Activated CD4-positive, alpha-beta memory T cell treated with anti-CD3 and anti-CD28 coated beads, Interleukin-2, amount 10 ng/mL, durations not matched to agents 7 days and 5 days (primary cell): ENCODE results near the gene GRM1. TPM values are rescaled to one million over a fixed set of nuclear protein-coding genes. Genes with fewer than 3 reads are reported as not detected.

Experiments used
- CTCF ChIA-PET: fragments of 350-600 bp; sonication (Branson Sonifier 250); formaldehyde crosslinking; loops from one replicate; lab custom pipeline; 2021; ENCODE audit warnings: antibody characterized with exemption, inconsistent platforms; lab: Charles Lee
- POLR2A ChIA-PET: fragments of 350-600 bp; sonication (Branson Sonifier 250); formaldehyde crosslinking; loops from one replicate; lab custom pipeline; 2021; ENCODE audit warnings: antibody characterized with exemption; lab: Charles Lee
- DNase-seq: peaks from one replicate; pipeline ENCODE4 v3.0.0-alpha.2; 2020
- H3K27ac Mint-ChIP-seq: one replicate; pipeline ENCODE4 v1.8.0; 2021; ENCODE audit warnings: mild to moderate bottlenecking, mixed read lengths
- H3K27me3 Mint-ChIP-seq: one replicate; pipeline ENCODE4 v1.8.0; 2021; ENCODE audit warnings: mixed read lengths
- H3K36me3 Mint-ChIP-seq: one replicate; pipeline ENCODE4 v1.8.0; 2021; ENCODE audit warnings: low read depth, mixed read lengths
- H3K4me1 Mint-ChIP-seq: one replicate; pipeline ENCODE4 v1.8.0; 2021; ENCODE audit warnings: mixed read lengths
- H3K4me3 Mint-ChIP-seq: one replicate; pipeline ENCODE4 v1.8.0; 2021; ENCODE audit warnings: mild to moderate bottlenecking, mixed read lengths
- H3K9me3 Mint-ChIP-seq: one replicate; pipeline ENCODE4 v1.8.0; 2021; ENCODE audit warnings: mixed read lengths
- total RNA-seq, 2 experiments: library from RNA; stranded (reverse); gene quantifications; one replicate each; pipeline ENCODE4 v1.2.3, GENCODE V29; 2021

GRM1 gene
- total RNA-seq, 2 experiments from 2014 or later: not detected

DNA sequence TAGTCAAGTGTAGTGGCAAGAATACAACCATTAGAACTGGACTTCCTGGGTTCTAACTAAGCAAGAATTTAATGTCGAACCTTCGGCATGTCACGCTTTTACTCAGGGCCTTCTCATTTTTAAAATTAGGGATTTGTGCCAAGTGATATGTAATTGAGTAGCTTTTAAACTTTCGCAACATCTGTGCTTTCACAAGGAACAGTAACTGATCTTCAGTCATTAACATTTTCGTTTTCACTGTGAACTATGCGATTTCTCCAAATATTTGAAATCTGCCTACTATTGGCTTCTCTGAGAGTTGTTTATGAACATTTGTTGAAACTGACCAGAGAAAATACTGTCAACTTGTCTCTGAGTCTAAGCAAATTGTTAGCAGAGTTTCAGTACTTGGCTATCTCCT is 27.6 kb downstream of the GRM1 start:
- CTCF ChIA-PET: no interaction called here
- no peak for DNase-seq
- no peak overlapping the region for H3K4me3 Mint-ChIP-seq
- no peaks in the 10 kb centered on the region for H3K4me1 Mint-ChIP-seq
- no peak overlapping the region for H3K27ac Mint-ChIP-seq
- H3K36me3 Mint-ChIP-seq: no peaks in the 10 kb centered on the region
- POLR2A ChIA-PET: no interaction called here
- no peaks in the 10 kb centered on the region for H3K9me3 Mint-ChIP-seq
- H3K27me3 Mint-ChIP-seq: no peaks in the 10 kb centered on the region

DNA sequence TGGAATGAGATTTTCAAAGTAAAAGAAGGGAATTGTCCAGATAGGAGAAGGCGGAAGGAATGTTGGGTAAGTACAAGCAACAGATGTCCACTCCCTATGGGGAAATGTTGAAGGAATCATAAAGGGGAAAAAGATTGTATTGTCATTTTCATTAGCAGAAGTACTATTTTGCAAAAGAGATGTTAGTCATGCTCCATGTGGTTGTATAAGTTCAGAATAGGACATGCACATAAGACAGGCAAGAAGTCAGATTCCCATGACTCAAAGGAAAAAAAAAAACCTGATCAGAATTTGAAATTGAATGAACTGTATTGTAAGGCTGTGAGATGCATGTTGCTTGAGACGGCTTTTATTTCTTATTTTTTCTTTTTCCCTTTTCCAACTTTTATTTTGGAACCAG is 36.8 kb downstream of the GRM1 start:
- DNase-seq: no peak
- Mint-ChIP-seq H3K9me3 (no peaks in the 10 kb centered on the region), H3K36me3 (no peaks in the 10 kb centered on the region), H3K27me3 (no peaks in the 10 kb centered on the region), H3K27ac (no peak overlapping the region), H3K4me3 (no peak overlapping the region), H3K4me1 (no peaks in the 10 kb centered on the region)
- CTCF ChIA-PET: no interaction called here
- POLR2A ChIA-PET: no interaction called here

DNA sequence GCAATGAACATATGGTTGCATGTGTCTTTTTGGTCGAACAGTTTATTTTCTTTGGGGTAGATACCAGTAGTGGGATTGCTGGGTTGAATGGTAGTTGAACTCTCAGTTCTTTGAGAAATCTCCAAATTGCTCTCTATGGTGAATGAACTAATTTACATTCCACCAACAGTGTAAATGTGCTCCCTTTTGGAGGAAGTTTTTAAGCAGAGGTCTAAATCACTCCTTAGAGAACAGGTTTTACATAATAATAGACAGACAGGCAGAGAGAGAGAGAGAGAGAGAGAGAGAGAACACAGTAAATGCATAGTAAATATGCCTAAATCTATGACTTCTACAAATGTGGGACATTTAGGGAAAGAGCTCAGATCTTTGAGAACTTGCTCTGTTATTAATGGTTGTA is 37.6 kb downstream of the GRM1 start:
- ChIA-PET POLR2A (no interaction called here), CTCF (no interaction called here)
- H3K27ac Mint-ChIP-seq: no peak overlapping the region
- no peak overlapping the region for H3K4me3 Mint-ChIP-seq
- DNase-seq: no peak
- no peaks in the 10 kb centered on the region for H3K9me3 Mint-ChIP-seq
- H3K36me3 Mint-ChIP-seq: no peaks in the 10 kb centered on the region
- no peaks in the 10 kb centered on the region for H3K4me1 Mint-ChIP-seq
- no peaks in the 10 kb centered on the region for H3K27me3 Mint-ChIP-seq

DNA sequence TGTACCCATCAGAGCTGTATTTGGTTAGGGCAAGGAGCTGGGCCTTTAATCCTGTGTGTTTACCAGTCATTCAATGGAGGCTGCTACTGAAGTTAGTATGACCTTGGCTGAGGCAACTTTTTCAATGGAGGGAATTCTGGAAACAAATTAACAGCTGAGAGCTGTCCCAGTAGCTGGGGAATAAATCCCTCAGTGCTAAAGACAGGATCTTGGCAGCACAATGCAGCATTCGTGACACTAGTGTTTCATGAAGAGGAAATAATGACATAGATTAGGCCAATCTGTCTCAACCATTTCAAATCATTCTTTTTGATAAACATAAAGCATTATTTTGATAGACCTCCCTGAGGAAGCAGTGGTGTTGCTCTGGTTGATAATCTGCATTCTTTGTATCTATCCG is 42.9 kb downstream of the GRM1 start:
- Mint-ChIP-seq H3K4me1 (no peaks in the 10 kb centered on the region), H3K9me3 (no peaks in the 10 kb centered on the region), H3K4me3 (no peak overlapping the region), H3K36me3 (no peaks in the 10 kb centered on the region), H3K27me3 (no peaks in the 10 kb centered on the region), H3K27ac (no peak overlapping the region)
- CTCF ChIA-PET: no interaction called here
- POLR2A ChIA-PET: no interaction called here
- DNase-seq: no peak

DNA sequence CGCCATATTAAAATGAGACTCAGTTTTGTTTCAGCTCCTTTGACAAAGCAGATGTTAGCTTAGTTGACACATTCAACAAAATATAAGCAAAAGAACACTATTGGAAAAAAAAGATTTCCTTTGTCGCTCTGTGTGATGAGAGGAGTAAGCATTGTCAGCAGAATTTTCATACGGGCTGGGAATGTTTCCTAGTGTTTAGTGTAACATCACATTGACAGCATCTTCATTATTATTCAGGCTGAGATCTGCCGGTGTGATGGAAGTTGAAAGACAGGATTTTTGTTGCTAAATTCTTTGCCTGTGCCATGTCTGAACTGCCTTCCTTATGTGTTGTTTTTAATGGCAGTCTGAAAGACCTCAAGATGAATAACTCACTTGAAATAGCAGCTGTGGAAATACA is 49.1 kb downstream of the GRM1 start:
- Mint-ChIP-seq H3K36me3 (no peaks in the 10 kb centered on the region), H3K9me3 (no peaks in the 10 kb centered on the region), H3K27me3 (no peaks in the 10 kb centered on the region), H3K4me3 (no peak overlapping the region), H3K27ac (no peak overlapping the region), H3K4me1 (no peaks in the 10 kb centered on the region)
- ChIA-PET CTCF (interaction anchor here (1.0 kb wide), 1 partner anchor 10 kb away, joined by 3 read pairs; no protein-coding TSS in a partner anchor), POLR2A (no interaction called here)
- no peak for DNase-seq

DNA sequence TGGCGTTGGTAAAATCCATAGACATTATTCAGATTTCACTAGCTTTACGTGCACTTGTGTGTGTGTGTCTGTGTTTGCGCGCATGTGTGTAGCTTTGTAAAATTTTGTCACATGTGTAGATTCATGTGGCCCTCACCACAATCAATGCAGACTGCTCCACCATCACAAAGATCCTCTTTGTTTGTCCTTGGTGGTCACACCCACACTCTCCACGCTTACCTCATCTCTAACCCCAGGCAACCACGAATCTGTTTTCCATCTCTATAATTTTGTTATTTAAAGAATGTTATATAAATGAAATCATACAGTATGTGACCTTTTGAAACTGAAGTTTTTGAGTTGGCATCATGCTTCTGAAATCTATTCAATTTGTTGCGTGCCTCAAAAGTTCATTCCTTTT is 58.5 kb downstream of the GRM1 start:
- CTCF ChIA-PET: no interaction called here
- no peak for DNase-seq
- Mint-ChIP-seq H3K9me3 (no peaks in the 10 kb centered on the region), H3K27ac (no peak overlapping the region), H3K36me3 (no peaks in the 10 kb centered on the region), H3K27me3 (no peaks in the 10 kb centered on the region), H3K4me3 (no peak overlapping the region), H3K4me1 (no peaks in the 10 kb centered on the region)
- POLR2A ChIA-PET: no interaction called here

DNA sequence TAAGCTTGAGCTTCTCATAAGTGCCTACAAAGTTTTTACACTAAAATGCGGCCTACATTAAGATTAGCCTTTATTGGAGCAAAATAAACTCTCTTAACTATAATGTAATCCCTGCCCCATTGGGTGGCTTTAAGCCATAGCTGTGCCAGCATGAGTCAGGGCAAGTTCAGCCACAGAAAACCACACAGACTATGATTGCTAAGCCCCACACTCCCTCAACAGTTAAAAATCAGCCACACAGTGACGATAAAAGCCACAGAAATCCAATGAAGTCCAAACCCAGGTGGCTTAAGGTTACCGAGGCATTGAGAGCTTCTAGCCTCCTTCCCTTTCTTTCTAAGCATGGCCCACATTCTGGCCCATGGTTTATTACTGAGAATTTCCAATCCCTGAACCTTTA is 61.6 kb downstream of the GRM1 start:
- ChIA-PET POLR2A (no interaction called here), CTCF (no interaction called here)
- no peak overlapping the region for H3K27ac Mint-ChIP-seq
- no peak for DNase-seq
- no peaks in the 10 kb centered on the region for H3K27me3 Mint-ChIP-seq
- no peaks in the 10 kb centered on the region for H3K4me1 Mint-ChIP-seq
- H3K4me3 Mint-ChIP-seq: no peak overlapping the region
- no peaks in the 10 kb centered on the region for H3K36me3 Mint-ChIP-seq
- H3K9me3 Mint-ChIP-seq: no peaks in the 10 kb centered on the region

DNA sequence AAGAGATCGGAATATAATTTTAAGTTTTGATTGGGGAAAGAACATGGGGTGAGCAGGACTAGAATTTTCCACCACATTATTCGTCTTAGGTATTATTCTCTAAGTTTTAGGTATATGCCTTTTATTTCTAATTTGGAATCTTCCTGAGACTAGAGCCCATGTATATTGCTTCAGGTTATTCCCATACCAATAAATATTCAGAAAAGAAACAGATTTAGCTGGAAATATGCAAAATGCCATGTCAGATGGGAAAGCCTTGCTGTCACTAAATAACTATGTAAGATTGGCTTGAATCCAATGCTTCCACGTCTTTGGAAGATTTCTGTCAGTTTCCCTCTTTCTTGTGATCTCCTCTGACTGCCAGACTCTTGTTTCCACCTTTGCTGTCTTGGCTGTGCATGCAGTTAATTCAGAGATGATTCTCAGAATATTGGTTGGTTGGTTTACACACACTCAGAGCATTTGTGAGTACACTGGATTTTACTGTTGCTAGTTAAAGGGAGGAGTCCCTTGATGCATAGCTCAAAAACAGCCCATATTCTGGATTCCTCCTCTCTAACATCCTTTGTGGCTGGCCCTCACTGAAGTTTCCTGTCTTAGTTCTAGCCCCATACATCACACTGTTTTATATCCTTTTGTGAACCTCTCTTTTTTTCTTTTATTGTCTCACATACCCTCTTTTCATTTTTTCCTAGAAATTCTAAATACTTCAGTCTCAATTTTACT is 64.3 kb downstream of the GRM1 start:
- no peak overlapping the region for H3K27ac Mint-ChIP-seq
- no peaks in the 10 kb centered on the region for H3K4me1 Mint-ChIP-seq
- CTCF ChIA-PET: no interaction called here
- no peaks in the 10 kb centered on the region for H3K9me3 Mint-ChIP-seq
- H3K36me3 Mint-ChIP-seq: no peaks in the 10 kb centered on the region
- DNase-seq: no peak
- H3K27me3 Mint-ChIP-seq: no peaks in the 10 kb centered on the region
- POLR2A ChIA-PET: no interaction called here
- H3K4me3 Mint-ChIP-seq: no peak overlapping the region

DNA sequence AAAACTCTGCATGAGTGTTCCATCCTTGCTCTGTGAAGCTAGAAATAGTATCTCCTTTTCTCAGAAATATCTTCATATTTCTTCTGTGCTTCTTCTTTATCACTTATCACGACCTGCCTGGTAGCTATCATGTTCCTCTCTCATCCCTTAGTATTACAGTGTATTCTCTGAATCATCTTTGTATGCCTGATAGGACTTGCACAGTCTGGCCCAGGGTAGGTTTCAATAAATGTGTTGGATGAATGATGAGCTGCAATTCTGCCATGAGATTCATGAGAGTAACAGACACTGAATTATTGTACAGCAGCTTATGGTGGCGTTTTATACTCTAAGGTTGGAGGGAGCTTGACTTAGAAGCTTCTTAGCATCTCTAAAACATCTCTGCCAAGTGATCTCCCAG is 66.6 kb downstream of the GRM1 start:
- Mint-ChIP-seq H3K4me3 (no peak overlapping the region), H3K27me3 (no peaks in the 10 kb centered on the region), H3K4me1 (no peaks in the 10 kb centered on the region), H3K9me3 (no peaks in the 10 kb centered on the region), H3K27ac (no peak overlapping the region), H3K36me3 (no peaks in the 10 kb centered on the region)
- ChIA-PET POLR2A (no interaction called here), CTCF (no interaction called here)
- no peak for DNase-seq

DNA sequence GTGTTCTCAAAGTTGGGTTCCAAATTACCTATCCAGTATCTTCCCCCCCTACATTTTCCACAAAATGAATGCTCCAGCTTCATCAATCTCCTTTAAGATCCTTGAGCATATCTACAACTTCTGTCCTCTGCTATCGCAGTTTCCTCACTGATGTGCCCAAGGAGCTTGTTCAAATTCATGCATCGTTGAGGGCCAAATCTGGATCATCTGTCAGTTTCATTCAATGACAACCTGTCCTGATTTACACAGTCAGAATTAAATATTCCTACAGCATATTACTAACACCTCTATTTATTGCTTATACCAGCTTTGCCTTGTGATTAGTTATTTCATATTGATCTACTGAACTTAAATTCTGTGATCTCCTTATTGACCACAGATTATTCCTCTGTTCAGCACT is 68.7 kb downstream of the GRM1 start:
- POLR2A ChIA-PET: no interaction called here

DNA sequence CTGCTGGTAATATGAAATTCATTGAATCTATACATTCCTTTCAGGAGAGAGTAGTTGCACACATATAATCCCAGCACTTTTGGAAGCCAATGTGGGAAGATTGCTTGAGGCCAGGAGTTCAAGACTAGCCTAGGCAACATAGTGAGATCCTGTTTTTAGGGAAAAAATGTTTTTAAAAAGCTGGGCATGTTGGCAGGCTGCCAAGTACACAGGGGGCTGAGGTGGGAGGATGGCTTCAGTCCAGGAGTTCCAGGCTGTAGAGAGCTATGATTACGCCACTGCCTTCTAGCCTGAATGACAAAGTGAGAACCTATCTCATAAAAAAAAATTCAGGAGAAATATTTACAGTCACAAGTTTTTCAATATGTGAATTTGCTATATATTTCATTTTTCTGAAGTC is 71.9 kb downstream of the GRM1 start:
- H3K27ac Mint-ChIP-seq: no peak overlapping the region
- DNase-seq: no peak
- no peaks in the 10 kb centered on the region for H3K9me3 Mint-ChIP-seq
- no peak overlapping the region for H3K4me3 Mint-ChIP-seq
- ChIA-PET POLR2A (no interaction called here), CTCF (no interaction called here)
- H3K4me1 Mint-ChIP-seq: no peaks in the 10 kb centered on the region
- no peaks in the 10 kb centered on the region for H3K36me3 Mint-ChIP-seq
- H3K27me3 Mint-ChIP-seq: no peaks in the 10 kb centered on the region

More for the DNA sequence above, 68.7 kb downstream of the GRM1 start:
- CTCF ChIA-PET: no interaction called here
- no peaks in the 10 kb centered on the region for H3K27me3 Mint-ChIP-seq
- no peaks in the 10 kb centered on the region for H3K9me3 Mint-ChIP-seq
- DNase-seq: no peak
- H3K27ac Mint-ChIP-seq: no peak overlapping the region
- no peak overlapping the region for H3K4me3 Mint-ChIP-seq
- no peaks in the 10 kb centered on the region for H3K36me3 Mint-ChIP-seq
- H3K4me1 Mint-ChIP-seq: no peaks in the 10 kb centered on the region

DNA sequence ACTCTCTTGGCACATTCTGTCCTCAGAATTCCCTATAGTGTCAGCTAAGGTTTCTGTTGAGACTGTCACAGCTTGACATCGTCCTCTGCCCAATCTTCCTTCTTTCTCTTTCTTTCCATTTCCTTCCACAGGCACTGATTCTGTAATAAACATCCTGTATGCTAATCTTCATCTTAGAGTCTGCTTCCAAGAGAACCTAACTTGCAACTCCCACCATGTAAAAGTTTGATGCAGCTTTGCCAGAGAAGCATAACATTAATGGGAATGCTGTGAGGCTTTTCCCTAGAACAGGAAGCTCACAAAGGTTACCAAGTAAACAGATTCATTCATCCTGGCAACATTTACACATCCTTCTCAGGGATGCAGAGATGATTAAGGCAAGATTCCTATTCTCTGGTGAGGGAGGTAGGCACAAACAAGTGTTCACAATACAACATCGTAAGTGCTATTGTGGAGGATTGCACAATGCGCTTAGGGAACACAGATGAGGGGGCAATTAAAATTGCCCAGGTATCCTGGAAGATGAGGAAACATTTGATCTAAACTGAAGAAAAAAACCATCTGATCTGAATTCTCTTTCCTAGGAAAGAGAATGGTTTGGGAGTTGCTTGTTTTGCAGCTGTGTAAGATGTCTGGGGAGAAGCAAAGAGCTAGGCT is 74.7 kb downstream of the GRM1 start:
- H3K27ac Mint-ChIP-seq: no peak overlapping the region
- POLR2A ChIA-PET: no interaction called here
- CTCF ChIA-PET: interaction anchor here (0.6 kb wide), 1 partner anchor 19 kb away, joined by 3 read pairs; no protein-coding TSS in a partner anchor
- H3K9me3 Mint-ChIP-seq: no peaks in the 10 kb centered on the region
- no peak for DNase-seq
- H3K4me3 Mint-ChIP-seq: no peak overlapping the region
- H3K27me3 Mint-ChIP-seq: no peaks in the 10 kb centered on the region
- H3K36me3 Mint-ChIP-seq: no peaks in the 10 kb centered on the region
- no peaks in the 10 kb centered on the region for H3K4me1 Mint-ChIP-seq

DNA sequence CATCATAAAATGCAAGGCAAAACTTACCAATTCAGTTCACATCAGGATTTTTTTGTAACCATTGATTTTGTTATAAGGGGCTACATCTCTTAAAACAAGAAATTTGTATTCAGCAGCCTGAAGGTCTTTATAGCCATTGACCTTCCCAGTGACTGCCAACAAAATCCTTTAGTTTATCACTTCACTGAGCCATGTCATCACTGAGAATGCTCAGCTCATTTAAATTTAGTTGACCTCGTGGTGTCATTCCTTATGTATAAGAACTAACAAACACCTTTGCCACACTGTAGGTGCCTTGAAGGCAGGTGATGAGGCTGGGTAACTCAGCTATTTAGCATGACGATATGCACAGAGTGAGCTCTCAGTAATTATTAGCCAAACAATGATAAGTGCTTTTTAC is 77.7 kb downstream of the GRM1 start:
- no peak for DNase-seq
- POLR2A ChIA-PET: no interaction called here
- no peaks in the 10 kb centered on the region for H3K36me3 Mint-ChIP-seq

DNA sequence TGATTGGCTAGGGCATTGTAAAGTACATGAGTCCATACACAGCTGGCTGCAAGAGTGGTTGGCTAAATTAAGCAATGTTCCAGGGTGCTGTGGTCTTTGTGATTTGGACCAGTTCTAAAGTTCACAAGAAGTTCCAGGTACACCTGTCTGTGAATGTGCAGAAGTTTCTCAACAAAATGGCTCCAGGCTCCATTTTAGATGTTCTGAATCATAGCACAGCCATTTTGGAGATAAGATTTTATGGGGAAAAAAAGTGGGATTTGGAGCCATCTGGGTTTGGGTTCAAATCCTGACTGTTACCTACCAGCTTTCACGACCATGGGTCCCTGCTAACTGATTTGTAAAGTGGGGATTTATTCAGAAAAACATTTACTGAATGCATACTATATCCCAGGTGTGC is 82.1 kb downstream of the GRM1 start:
- H3K4me1 Mint-ChIP-seq: no peaks in the 10 kb centered on the region
- POLR2A ChIA-PET: no interaction called here
- no peaks in the 10 kb centered on the region for H3K36me3 Mint-ChIP-seq
- H3K27ac Mint-ChIP-seq: no peak overlapping the region
- no peaks in the 10 kb centered on the region for H3K27me3 Mint-ChIP-seq
- CTCF ChIA-PET: no interaction called here
- DNase-seq: no peak
- H3K4me3 Mint-ChIP-seq: no peak overlapping the region
- H3K9me3 Mint-ChIP-seq: no peaks in the 10 kb centered on the region

More for the DNA sequence above, 77.7 kb downstream of the GRM1 start:
- CTCF ChIA-PET: no interaction called here
- Mint-ChIP-seq H3K27ac (no peak overlapping the region), H3K4me3 (no peak overlapping the region), H3K9me3 (no peaks in the 10 kb centered on the region), H3K27me3 (no peaks in the 10 kb centered on the region), H3K4me1 (no peaks in the 10 kb centered on the region)
